Measurements from ENCODE around the gene OTOP3.
"Not testable (repeated sequence)": the region's sequence is repeated elsewhere in the genome, so short reads cannot be mapped to it uniquely, and the experiment has no call there.

The OTOP3 gene, protein sequence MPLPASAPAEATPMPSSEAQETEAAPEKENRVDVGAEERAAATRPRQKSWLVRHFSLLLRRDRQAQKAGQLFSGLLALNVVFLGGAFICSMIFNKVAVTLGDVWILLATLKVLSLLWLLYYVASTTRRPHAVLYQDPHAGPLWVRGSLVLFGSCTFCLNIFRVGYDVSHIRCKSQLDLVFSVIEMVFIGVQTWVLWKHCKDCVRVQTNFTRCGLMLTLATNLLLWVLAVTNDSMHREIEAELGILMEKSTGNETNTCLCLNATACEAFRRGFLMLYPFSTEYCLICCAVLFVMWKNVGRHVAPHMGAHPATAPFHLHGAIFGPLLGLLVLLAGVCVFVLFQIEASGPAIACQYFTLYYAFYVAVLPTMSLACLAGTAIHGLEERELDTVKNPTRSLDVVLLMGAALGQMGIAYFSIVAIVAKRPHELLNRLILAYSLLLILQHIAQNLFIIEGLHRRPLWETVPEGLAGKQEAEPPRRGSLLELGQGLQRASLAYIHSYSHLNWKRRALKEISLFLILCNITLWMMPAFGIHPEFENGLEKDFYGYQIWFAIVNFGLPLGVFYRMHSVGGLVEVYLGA

GRCh38 chr17:74935585-74936469, at the start of gene OTOP3:
TSS of gene OTOP3 (plus strand) at chr17:74935898. CDS start at chr17:74935922, 24 bp downstream.
- no peak for DNase-seq (ENCODE audit: low read depth in 2 of 2)

DNA sequence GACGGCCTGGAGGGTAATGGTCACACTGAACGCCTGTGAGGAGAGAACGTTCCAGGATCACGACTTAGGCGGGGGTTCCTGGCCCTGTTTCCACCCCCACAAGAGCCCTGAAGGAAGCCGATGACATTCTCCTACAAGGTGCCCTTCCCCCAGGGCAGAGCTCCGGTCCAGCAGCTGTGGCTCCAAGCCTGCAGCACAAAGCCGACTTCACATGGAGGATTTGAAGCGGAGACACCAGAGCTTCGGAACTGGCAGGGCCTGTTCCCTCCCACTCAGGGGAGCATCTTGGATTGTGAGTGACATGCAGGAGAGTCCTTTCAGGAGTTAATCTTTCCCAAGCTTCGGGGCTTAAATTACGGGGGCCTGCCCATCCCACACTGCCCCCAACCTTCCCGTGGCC, 47.2 kb upstream of the OTOP3 start:
- no peak for DNase-seq (ENCODE audit: low read depth in 2 of 2)

DNA sequence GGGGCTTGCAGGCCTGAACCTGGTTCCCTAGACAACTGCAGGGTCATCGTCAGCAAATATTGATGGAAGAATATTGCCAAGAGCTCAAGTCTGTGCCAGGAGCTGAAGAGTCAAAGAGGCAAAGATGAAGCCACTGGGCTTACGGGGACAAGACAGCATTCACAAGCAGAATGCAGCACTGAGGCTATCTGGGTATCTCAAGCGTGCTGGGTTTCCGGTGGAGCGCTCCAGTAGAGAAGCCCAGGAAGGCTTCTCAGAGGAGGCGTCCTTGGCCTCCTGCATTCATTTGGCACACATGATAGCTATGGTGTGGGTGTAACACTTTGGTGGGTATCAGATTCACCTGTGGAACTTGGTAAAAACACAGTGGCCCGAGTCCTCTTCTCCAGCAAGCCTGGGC, 45.1 kb upstream of the OTOP3 start:
- DNase-seq (ENCODE audit: low read depth in 2 of 2), result no peak

DNA sequence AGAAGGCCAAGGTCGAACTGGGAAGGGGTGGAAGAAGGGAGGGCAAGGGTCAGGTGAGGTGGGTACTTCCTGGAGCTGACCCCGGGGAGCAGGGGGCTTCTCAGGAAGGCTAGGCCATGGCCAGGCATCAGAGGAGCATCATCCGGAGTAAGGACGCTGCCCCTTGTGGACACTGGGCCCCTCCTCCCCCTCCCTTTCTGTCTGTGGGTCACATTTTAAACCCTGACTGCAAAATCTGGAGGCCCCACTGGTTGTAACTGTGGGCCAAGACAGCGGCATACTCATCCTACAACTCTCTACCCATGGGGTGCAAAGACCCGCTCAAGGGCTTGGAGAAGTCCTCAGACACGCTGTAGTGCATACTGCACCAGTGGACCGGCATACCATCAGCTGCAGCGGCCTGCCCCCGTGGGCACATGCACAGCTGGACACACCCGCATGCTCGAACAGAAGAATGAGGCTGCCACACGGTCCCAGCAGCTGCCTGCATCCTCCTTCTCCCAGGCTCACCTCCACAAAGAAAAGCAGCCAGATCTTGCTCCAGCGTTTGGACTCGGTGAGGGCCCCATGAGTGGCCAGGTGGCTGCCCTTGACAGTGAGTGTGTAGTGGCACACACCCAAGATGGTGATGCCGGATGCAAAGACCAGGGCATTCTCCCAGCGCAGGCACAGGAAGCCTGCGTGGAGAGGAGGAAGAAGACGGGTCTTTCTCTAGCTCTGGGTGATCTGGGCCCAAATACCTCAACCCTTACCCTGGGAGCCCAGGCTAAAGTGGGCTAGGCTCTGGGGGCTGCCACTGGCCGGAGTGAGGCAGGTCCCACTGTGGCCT, 43.5 kb upstream of the OTOP3 start:
- DNase-seq (ENCODE audit: low read depth in 2 of 2), result no peak

DNA sequence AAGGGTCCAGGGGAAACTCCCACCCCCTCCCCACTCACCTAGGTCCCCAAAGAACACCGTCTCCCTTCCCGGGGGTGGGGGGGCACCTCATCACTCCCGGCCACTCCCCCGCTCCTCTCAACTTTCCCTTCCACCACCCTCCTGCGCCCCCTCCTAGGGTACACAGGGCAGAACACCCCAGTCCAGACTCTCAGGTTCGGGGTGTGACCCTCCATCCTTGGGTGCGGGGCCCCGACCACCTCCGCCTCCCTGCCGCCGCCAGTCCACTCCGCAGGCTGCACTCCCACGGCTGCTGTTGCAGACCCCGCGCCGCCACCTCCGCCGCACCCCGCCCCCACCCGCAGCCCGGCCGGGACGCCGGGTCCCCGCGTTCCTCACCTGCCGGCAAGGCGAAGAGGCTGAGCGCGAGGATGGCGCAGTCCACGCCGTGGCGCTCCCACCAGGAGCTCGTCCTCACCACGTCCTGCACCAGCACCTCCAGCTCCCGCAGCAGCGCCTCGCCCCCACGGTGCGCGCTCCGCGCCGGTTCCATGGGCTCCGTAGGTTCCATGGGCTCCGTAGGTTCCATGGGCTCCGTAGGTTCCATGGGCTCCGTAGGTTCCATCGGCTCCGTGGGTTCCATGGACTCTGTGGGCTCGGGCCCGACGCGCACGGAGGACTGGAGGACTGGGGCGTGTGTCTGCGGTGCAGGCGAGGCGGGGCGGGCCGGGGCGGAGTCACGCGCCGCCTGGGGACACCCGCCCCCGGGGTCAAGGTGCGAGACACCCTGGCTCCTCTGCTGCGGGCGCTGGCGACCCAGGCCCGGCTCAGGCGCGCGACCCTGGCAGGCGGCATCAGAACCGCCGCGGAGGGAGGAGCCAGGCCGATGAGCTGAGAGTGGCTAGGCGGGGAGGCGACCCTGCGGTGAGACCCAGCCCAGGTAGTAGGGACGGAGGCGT, 42.5 kb upstream of the OTOP3 start, which contains the start of gene FADS6:
TSS of gene FADS6 (minus strand) at position 660 of the 938 bp plus-strand sequence. CDS start at position 622, 38 bp downstream.
- DNase-seq (ENCODE audit: low read depth in 2 of 2), result no peak

DNA sequence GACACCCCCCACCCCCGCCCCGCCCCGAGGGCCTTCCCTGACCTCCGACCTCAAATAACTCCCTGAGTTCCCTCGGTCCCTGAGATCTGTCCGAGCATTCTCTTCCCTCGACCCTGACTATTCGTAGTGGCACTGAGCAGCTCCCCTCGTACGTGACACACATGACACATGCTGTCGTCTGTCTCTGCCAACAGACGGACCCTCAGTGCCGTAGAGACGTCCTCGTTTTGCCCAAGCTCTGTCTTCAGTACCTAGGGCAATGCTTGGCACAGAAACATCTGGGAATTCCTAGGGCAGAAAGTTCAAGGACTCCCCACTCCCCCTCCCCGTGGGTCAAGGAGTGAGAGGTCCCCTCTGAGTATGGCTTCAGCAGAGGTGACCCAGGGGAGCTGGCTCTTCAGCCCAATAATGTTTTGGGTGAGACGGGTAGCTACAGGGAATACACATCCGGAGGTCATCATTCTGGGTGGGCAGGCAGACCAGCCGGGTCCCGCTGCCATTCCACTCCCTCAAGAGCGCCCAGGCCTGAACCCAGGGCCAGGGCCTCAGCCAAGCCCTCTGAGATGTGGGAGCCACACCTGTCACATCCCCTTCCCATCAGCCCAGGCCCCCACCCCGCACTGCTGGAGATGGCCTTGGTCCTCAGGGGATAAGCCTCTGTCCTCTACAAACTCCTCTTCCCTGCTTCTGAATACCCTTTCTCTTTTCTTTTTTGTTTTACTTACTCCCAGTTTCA, 41.6 kb upstream of the OTOP3 start:
- DNase-seq (ENCODE audit: low read depth in 2 of 2), result no peak

GRCh38 chr17:74898376-74898946, 37.2 kb upstream of the OTOP3 start:
- DNase-seq (ENCODE audit: low read depth in 2 of 2), result no peak

DNA sequence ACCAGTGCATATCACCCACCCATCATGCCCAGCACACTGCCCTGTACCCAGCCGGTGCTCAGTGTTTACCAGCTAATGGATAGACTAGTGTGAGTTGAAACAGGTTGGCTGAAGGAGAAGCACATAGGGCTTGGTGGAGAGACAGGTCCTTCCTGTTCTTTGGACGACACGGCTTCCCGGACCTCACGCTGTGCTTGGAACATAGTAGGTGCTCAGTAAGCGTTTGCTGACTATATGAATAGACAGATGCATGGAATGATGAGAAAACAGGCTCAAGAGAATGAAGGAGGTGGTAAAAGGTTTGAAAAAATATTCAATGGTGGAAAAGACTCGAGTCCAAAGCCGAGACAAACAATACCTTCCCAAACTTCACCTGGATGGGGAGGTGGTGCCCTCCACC, 35.5 kb upstream of the OTOP3 start:
- DNase-seq (ENCODE audit: low read depth in 2 of 2), result no peak

DNA sequence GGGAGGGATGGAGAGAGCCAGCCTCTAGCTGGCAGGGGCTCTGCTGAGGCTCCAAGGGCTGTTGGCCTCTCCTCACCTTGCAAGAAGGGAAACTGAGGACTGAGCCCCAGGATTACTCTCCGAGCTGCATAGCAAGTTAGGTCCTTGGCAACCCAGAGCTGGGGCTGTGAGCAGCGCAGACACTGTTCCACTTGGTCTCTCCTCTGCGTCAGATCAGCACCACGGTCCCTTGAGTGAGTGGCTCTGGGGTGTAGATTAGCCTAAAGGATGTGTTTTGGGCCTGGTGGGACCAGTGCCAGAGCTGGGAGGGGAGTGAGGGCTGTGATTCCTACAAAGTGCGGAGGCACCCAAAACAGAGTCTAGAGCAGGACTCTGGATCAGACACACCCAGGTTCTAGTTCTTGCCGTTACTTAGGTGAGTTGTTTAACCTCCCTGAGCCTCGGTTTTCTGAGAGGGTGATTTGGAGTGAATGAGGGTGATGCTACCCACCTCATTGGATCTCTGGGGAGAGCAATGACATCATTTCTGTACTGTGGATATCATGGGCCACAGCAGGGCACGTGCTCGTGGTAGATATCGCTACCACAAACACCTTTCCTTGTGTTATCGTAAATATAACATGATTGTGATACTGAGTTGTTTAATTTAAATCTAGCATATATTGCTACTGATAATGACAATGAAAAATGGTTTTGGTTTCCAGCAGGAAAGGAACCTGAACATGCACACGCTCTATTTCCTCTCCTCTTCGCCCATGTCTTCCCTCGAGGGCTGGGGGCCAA, 34.2 kb upstream of the OTOP3 start:
- no peak for DNase-seq (ENCODE audit: low read depth in 2 of 2)

- DNase-seq (ENCODE audit: low read depth in 2 of 2), result no peak
These were observed 32.7 kb upstream of the OTOP3 start for GRCh38 chr17:74903034-74903433.

DNA sequence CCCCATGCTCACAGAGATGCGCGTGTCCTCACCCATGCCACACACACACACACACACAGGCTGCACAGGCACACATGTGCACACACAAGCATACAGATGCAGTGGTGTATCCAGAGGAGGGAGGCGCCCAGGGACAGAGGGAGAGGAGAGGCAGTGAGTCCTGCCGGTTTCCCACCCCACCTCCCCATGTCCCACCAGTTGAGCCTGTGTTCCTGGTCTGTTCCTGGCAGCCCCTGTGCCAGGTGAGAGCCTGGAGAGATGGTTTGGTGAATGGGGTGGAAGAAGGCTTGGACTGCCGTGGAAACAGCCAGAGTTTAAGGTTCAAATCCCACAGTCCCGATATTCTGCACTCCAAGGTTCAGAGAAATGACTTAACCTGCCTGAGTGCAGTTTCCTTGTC, 32.0 kb upstream of the OTOP3 start:
- DNase-seq (ENCODE audit: low read depth in 2 of 2), result no peak

DNA sequence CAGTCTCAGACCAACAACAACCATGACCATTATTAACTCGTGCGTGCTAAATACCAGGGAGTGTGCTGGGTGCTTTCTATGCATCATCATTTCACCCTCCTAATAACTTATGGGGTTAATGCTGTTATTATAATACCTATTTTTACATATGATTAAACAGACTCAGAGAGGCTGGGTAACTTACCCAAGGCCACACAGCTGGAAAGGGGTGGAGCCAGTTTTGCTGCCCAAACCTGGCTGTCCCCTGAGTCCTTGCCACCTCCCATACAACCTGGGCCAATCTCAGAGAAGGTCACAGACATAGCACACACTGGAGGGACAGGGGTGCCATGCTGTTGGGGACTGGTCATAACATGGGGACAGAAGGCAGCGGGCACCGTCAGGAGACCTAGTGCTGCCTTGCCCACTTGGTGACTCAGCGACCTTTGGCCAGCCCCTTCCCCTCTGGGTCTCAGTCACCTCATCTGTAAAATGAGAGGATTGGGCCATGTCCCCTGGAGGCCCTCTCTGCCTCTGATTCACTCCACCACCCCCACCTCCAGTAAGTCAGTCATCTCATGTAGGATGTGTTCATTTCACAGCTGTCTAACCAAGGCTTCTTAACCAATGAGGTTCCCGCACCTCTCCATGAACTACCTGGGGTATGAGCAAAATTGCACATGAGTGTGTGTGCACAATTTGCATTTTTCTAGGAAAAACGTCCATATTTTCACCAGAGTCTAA, 30.9 kb upstream of the OTOP3 start:
- no peak for DNase-seq (ENCODE audit: low read depth in 2 of 2)

DNA sequence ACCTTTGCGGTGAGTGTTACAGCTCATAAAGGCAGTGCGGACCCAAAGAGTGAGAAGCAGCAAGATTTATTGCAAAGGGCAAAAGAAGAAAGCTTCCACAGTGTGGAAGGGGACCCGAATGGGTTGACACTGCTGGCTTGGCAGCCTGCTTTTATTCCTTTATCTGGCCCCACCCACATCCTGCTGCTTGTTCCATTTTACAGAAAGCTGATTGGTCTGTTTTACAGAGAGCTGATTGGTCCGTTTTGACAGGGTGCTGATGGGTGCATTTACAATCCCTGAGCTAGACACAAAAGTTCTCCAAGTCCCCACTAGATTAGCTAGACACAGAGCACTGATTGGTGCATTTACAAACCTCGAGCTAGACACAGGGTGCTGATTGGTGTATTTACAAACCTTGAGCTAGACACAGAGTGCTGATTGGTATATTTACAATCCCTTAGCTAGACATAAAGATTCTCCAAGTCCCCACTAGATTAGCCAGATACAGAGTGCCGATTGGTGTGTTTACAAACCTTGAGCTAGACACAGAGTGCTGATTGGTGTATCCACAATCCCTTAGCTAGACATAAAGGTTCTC, 29.4 kb upstream of the OTOP3 start:
- not testable (repeated sequence) for DNase-seq (ENCODE audit: low read depth in 2 of 2)

DNA sequence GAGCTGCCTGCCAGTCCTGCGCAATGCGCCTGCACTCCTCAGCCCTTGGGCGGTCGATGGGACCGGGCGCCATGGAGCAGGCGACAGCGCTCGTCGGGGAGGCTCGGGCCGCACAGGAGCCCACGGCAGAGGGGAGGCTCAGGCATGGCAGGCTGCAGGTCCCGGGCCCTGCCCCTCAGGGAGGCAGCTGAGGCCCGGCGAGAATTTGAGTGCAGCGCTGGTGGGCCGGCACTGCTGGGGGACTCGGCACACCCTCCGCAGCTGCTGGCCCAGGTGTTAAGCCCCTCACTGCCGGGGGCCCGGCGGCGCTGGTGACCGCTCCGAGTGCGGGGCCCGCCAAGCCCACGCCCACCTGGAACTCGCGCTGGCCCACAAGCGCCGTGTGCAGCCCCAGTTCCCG, 28.7 kb upstream of the OTOP3 start:
- DNase-seq (ENCODE audit: low read depth in 2 of 2), result no peak

DNA sequence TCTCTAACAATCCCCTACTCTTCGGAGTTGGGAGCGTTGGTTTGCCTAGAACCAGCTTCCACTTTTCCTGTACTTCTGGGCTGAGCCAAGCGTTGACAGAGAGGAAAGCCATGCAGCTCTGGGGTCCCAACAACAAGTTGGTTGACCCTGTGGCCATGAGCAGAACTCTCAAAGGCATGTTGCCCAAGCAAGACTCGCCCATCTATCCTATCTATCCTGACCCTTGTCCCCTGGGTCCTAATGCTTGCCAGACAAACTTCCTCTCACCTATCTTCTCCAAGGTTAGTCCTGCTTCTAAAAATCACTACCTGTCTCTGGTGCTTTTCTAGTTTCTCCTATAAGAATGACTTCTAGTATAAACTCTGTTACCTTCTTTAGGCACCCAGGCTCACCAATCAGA, 26.6 kb upstream of the OTOP3 start:
- not testable (repeated sequence) for DNase-seq (ENCODE audit: low read depth in 2 of 2)

GRCh38 chr17:74911423-74911822, 24.3 kb upstream of the OTOP3 start:
- DNase-seq (ENCODE audit: low read depth in 2 of 2), result not testable (repeated sequence)

DNA sequence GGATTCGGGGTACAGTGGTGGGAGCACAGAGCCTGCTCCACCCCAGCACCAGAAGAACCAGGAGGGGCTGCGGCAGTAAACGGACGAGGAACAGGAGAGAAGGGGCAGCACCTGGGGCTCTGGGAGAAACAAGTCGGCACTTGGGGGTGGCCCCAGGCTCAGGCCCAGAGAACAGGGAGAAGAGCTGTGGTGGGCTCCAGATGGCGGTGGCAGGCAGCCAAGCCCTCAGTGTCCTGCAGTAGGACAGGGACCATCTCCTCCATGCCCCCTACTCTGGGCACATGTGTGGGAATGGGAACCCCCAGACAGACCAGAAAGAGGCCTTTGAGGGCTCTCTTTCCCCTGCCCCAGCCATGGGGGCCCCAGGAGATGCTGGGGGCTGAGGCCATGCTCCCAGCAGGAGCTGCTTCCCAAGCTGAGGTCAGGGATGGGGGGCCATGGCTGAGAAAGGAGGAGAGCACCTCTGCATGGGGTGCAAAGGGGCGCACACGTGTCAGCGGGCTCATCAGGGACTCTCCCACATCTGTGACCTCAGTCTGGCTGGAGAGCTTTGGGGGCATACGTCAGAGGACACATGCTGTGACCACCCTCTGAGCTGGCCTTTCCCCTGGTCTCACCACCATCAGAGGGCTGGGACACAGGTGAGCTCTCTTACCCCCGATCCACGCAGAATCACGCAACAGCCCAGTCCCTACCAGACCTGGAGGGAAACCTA, 19.4 kb upstream of the OTOP3 start:
- DNase-seq (ENCODE audit: low read depth in 2 of 2), result no peak

Measured in stimulated activated CD4-positive, alpha-beta T cell treated with anti-CD3 and anti-CD28 coated beads, Interleukin-4, amount 100 ng/mL, for 48 hours (primary cell).